Esophagus muscularis mucosa (tissue), 4 donors: ENCODE results near the gene NPAS3. TPM values are rescaled to one million over a fixed set of nuclear protein-coding genes. Genes with fewer than 3 reads are reported as not detected.

Experiments
- DNase-seq: peaks from one replicate; pipeline ENCODE4 v3.0.0-alpha.2; 2017; ENCODE audit errors: extremely low spot score
- H3K27ac ChIP-seq, 4 donors: fragments of 200-600 bp; sonication (generic); replicated peaks in 1 of 4; 1 replicate in 3 of 4; 2 replicates in 1 of 4; pipeline ENCODE4 v1.5.1; 2016 to 2019; ENCODE audit warnings: mild to moderate bottlenecking in 1 of 4
- H3K27me3 ChIP-seq, 4 donors: fragments of 200-600 bp; sonication (generic); one replicate each; pipeline versions ENCODE4 v1.5.1 to v1.6.0; 2016 to 2019
- H3K36me3 ChIP-seq, 4 donors: fragments of 200-600 bp; sonication (generic); one replicate each; pipeline ENCODE4 v1.5.1; 2016 to 2019
- H3K4me1 ChIP-seq, 4 donors: fragments of 200-600 bp; sonication (generic); one replicate each; pipeline ENCODE4 v1.5.1; 2016 to 2019
- H3K4me3 ChIP-seq, 4 donors: fragments of 200-600 bp; sonication (generic); 1 replicate in 2 of 4; 2 replicates in 2 of 4; pipeline ENCODE4 v1.5.1; 2016 to 2019; ENCODE audit warnings: mild to moderate bottlenecking in 4 of 4, moderate library complexity in 1 of 4
- H3K9me3 ChIP-seq, 4 donors: fragments of 200-600 bp; sonication (generic); 1 replicate in 3 of 4; 2 replicates in 1 of 4; pipeline ENCODE4 v1.5.1; 2016 to 2019
- CTCF ChIP-seq, 3 experiments: fragments of 200-600 bp in 2 of 3; fragments of 450-650 bp in 1 of 3; sonication (generic) in 2 of 3; IDR thresholded peaks; one replicate each; pipeline ENCODE4 v1.5.1; 2017 to 2019; ENCODE audit warnings: antibody characterized with exemption in 3 of 3, mild to moderate bottlenecking in 2 of 3, moderate library complexity in 1 of 3
- EP300 ChIP-seq: sonication (generic); formaldehyde crosslinking; IDR thresholded peaks from one replicate; pipeline ENCODE4 v1.6.1; 2017; ENCODE audit warnings: antibody characterized with exemption
- POLR2A ChIP-seq: fragments of 450-650 bp; IDR thresholded peaks from one replicate; pipeline ENCODE4 v1.6.1; 2017; ENCODE audit warnings: antibody characterized with exemption, moderate library complexity, mild to moderate bottlenecking, low read depth
- POLR2AphosphoS5 ChIP-seq, 2 donors: sonication (generic); formaldehyde crosslinking; IDR thresholded peaks; one replicate each; pipeline ENCODE4 v1.6.1; 2017; ENCODE audit warnings: antibody characterized with exemption in 2 of 2
- WGBS: methylation state at CpG from one replicate; pipeline ENCODE4 v1.1.5; 2018; 5-methylcytosine and 5-hydroxymethylcytosine counted together
- intact Hi-C: fragments of 100-400 bp; cut with DNase I; formaldehyde crosslinking; loops from one replicate; pipeline ENCODE4 v1.15.1; 2023
- total RNA-seq, 4 donors: library from RNA; depleted of rRNA; stranded (reverse); fragments of >200 nt; gene quantifications; one replicate each; pipeline versions ENCODE4 v1.1.0 to v1.2.1, GENCODE V29; 2016

Gene NPAS3
- total RNA-seq, 4 donors from 2014 or later, result 3.3 to 7.3 (median 5.8) TPM

GRCh38 chr14:33103489-33103888, 164.8 kb downstream of the NPAS3 start:
- H3K9me3 ChIP-seq, result no peaks in the 10 kb centered on the region
- WGBS, result 70% methylated on average over 3 of the region's 3 CpGs
- no peak overlapping the region for H3K4me3 ChIP-seq
- H3K36me3 ChIP-seq, result no peaks in the 10 kb centered on the region
- no peaks in the 10 kb centered on the region for H3K27me3 ChIP-seq
- DNase-seq, result no peak
- intact Hi-C loops, result no loop called here
- TF ChIP-seq EP300 (no peak), POLR2AphosphoS5 (IDR thresholded peaks at IDR 0.05) (no peak), POLR2A (no peak), CTCF (IDR thresholded peaks at IDR 0.05) (no peak)
- peaks cover 0 to 5% (median 0%) of the 10 kb centered on the region in 4 donors for H3K4me1 ChIP-seq
- no peak overlapping the region for H3K27ac ChIP-seq

GRCh38 chr14:33103966-33104365, 165.3 kb downstream of the NPAS3 start:
- H3K4me1 ChIP-seq, result peaks cover 0 to 5% (median 0%) of the 10 kb centered on the region in 4 donors
- H3K27me3 ChIP-seq, result no peaks in the 10 kb centered on the region
- H3K4me3 ChIP-seq, result no peak overlapping the region
- intact Hi-C loops, result no loop called here
- no peaks in the 10 kb centered on the region for H3K9me3 ChIP-seq
- no peak for DNase-seq
- H3K36me3 ChIP-seq, result no peaks in the 10 kb centered on the region
- no peak overlapping the region for H3K27ac ChIP-seq
- no peak for TF ChIP-seq POLR2AphosphoS5 (IDR thresholded peaks at IDR 0.05)
- no peak for TF ChIP-seq EP300
- TF ChIP-seq POLR2A, result no peak
- no peak for TF ChIP-seq CTCF (IDR thresholded peaks at IDR 0.05)
- WGBS, result 87% methylated on average over 2 of the region's 2 CpGs

GRCh38 chr14:33110737-33111443, 172.2 kb downstream of the NPAS3 start:
- Histone ChIP-seq H3K4me1 (no peaks in the 10 kb centered on the region), H3K36me3 (no peaks in the 10 kb centered on the region), H3K4me3 (no peak overlapping the region), H3K27me3 (no peaks in the 10 kb centered on the region), H3K27ac (no peak overlapping the region), H3K9me3 (no peaks in the 10 kb centered on the region)
- DNase-seq, result no peak
- 79% methylated on average over 8 of the region's 8 CpGs for WGBS
- TF ChIP-seq POLR2AphosphoS5 (IDR thresholded peaks at IDR 0.05) (no peak), EP300 (no peak), POLR2A (no peak), CTCF (IDR thresholded peaks at IDR 0.05) (no peak)
- intact Hi-C loops, result no loop called here

GRCh38 chr14:33114331-33114730, 175.7 kb downstream of the NPAS3 start:
- TF ChIP-seq EP300, result no peak
- TF ChIP-seq CTCF (IDR thresholded peaks at IDR 0.05), result no peak
- TF ChIP-seq POLR2AphosphoS5 (IDR thresholded peaks at IDR 0.05), result no peak
- no peak for TF ChIP-seq POLR2A
- H3K36me3 ChIP-seq, result no peaks in the 10 kb centered on the region
- intact Hi-C loops, result no loop called here
- 88% methylated on average over 3 of the region's 3 CpGs for WGBS
- no peaks in the 10 kb centered on the region for H3K9me3 ChIP-seq
- no peak for DNase-seq
- peaks cover 0 to 6% (median 0%) of the 10 kb centered on the region in 4 donors for H3K4me1 ChIP-seq
- no peak overlapping the region for H3K27ac ChIP-seq
- no peak overlapping the region for H3K4me3 ChIP-seq
- H3K27me3 ChIP-seq, result no peaks in the 10 kb centered on the region

GRCh38 chr14:33118668-33119067, 180.0 kb downstream of the NPAS3 start:
- no peaks in the 10 kb centered on the region for H3K27me3 ChIP-seq

More at GRCh38 chr14:33118668-33119067, 180.0 kb downstream of the NPAS3 start:
- 8% methylated on average over 1 of the region's 1 CpG for WGBS
- no peaks in the 10 kb centered on the region for H3K36me3 ChIP-seq
- no peak overlapping the region for H3K4me3 ChIP-seq
- DNase-seq, result no peak
- TF ChIP-seq EP300 (no peak), POLR2A (no peak), POLR2AphosphoS5 (IDR thresholded peaks at IDR 0.05) (no peak), CTCF (IDR thresholded peaks at IDR 0.05) (no peak)
- H3K9me3 ChIP-seq, result no peaks in the 10 kb centered on the region
- peaks cover 0 to 6% (median 0%) of the 10 kb centered on the region in 4 donors for H3K4me1 ChIP-seq
- intact Hi-C loops, result no loop called here
- H3K27ac ChIP-seq, result no peak overlapping the region
